Measurements from ENCODE around the gene CELF1.

The CELF1 gene

GRCh38 chr11:47592970-47593369, 40.0 kb upstream of the CELF1 start:
- TF ChIP-seq CTCF (IDR thresholded peaks at IDR 0.05; ENCODE audit: control insufficient read depth, insufficient read depth, low read depth, low read length, missing control alignments) = no peak
- no peak for DNase-seq (ENCODE audit: low read depth)
- H3K4me3 ChIP-seq (ENCODE audit: control insufficient read depth, low read depth, low read length) = no peak overlapping the region

- no peak for DNase-seq (ENCODE audit: low read depth)
- TF ChIP-seq CTCF (IDR thresholded peaks at IDR 0.05; ENCODE audit: control insufficient read depth, insufficient read depth, low read depth, low read length, missing control alignments) = no peak
- H3K4me3 ChIP-seq (ENCODE audit: control insufficient read depth, low read depth, low read length) = no peak overlapping the region
Observed at GRCh38 chr11:47592251-47592650, 39.3 kb upstream of the CELF1 start.

- H3K4me3 ChIP-seq (ENCODE audit: control insufficient read depth, low read depth, low read length) = no peak overlapping the region
- TF ChIP-seq CTCF (IDR thresholded peaks at IDR 0.05; ENCODE audit: control insufficient read depth, insufficient read depth, low read depth, low read length, missing control alignments) = no peak
- no peak for DNase-seq (ENCODE audit: low read depth)
Observed at GRCh38 chr11:47591764-47592163, 38.8 kb upstream of the CELF1 start.

- no peak overlapping the region for H3K4me3 ChIP-seq (ENCODE audit: control insufficient read depth, low read depth, low read length)
- DNase-seq (ENCODE audit: low read depth) = no peak
- TF ChIP-seq CTCF (IDR thresholded peaks at IDR 0.05; ENCODE audit: control insufficient read depth, insufficient read depth, low read depth, low read length, missing control alignments) = no peak
Observed at GRCh38 chr11:47589977-47590861, 37.3 kb upstream of the CELF1 start.

GRCh38 chr11:47589584-47589976, 36.6 kb upstream of the CELF1 start:
- H3K4me3 ChIP-seq (ENCODE audit: control insufficient read depth, low read depth, low read length) = no peak overlapping the region
- TF ChIP-seq CTCF (IDR thresholded peaks at IDR 0.05; ENCODE audit: control insufficient read depth, insufficient read depth, low read depth, low read length, missing control alignments) = no peak
- DNase-seq (ENCODE audit: low read depth) = no peak

- no peak for TF ChIP-seq CTCF (IDR thresholded peaks at IDR 0.05; ENCODE audit: control insufficient read depth, insufficient read depth, low read depth, low read length, missing control alignments)
- DNase-seq (ENCODE audit: low read depth) = no peak
- H3K4me3 ChIP-seq (ENCODE audit: control insufficient read depth, low read depth, low read length) = no peak overlapping the region
Observed at GRCh38 chr11:47589118-47589517, 36.2 kb upstream of the CELF1 start.

Data from AG09309 (cell line).